HEK293T (cell line): Measurements from ENCODE around the gene FABP6.

Experiments
- CTCF ChIA-PET: fragments of 350-600 bp; formaldehyde crosslinking; extraction: SDS; loops from one replicate; lab custom pipeline; 2021; ENCODE audit warnings: antibody characterized with exemption, inconsistent platforms; lab: Yijun Ruan, JAX
- POLR2A ChIA-PET: fragments of 350-600 bp; formaldehyde crosslinking; extraction: SDS; loops from one replicate; lab custom pipeline; 2020; ENCODE audit warnings: antibody characterized with exemption, inconsistent platforms; lab: Yijun Ruan, JAX
- DNase-seq: peaks from one replicate; pipeline ENCODE4 v3.0.0; 2012; ENCODE audit warnings: mixed read lengths; ENCODE audit errors: extremely low spot score
- ARNT ChIP-seq: fragments of 450-650 bp; IDR thresholded peaks from 2 replicates; pipeline ENCODE4 v1.6.1; 2017; ENCODE audit warnings: mild to moderate bottlenecking
- BHLHE40 ChIP-seq: fragments of 450-650 bp; IDR thresholded peaks from 2 replicates; pipeline ENCODE4 v1.6.1; 2016; ENCODE audit warnings: mild to moderate bottlenecking, moderate library complexity, borderline replicate concordance
- CTBP1 ChIP-seq: fragments of 450-650 bp; IDR thresholded peaks from 2 replicates; pipeline ENCODE4 v1.6.1; 2016; ENCODE audit warnings: borderline replicate concordance
- ELF4 ChIP-seq: fragments of 450-650 bp; IDR thresholded peaks from 2 replicates; pipeline ENCODE4 v1.6.1; 2017; ENCODE audit warnings: antibody characterized with exemption
- FOXA1 ChIP-seq: fragments of 450-650 bp; IDR thresholded peaks from 2 replicates; pipeline ENCODE4 v1.6.1; 2016; ENCODE audit warnings: mild to moderate bottlenecking
- FOXK2 ChIP-seq: fragments of 450-650 bp; IDR thresholded peaks from 2 replicates; pipeline ENCODE4 v1.6.1; 2016; ENCODE audit warnings: mild to moderate bottlenecking
- FOXM1 ChIP-seq: fragments of 450-650 bp; IDR thresholded peaks from 2 replicates; pipeline ENCODE4 v1.6.1; 2017; ENCODE audit warnings: mild to moderate bottlenecking, borderline replicate concordance
- HDGF ChIP-seq: fragments of 450-650 bp; IDR thresholded peaks from 2 replicates; pipeline ENCODE4 v1.6.1; 2017; ENCODE audit warnings: antibody characterized with exemption, borderline replicate concordance
- L3MBTL2 ChIP-seq: fragments of 450-650 bp; conservative IDR thresholded peaks from 2 replicates; pipeline ENCODE4 v1.6.1; 2016; ENCODE audit warnings: mild to moderate bottlenecking
- LEF1 ChIP-seq: fragments of 450-650 bp; IDR thresholded peaks from 2 replicates; pipeline ENCODE4 v1.6.1; 2017; ENCODE audit warnings: mild to moderate bottlenecking, borderline replicate concordance
- NFRKB ChIP-seq: fragments of 450-650 bp; IDR thresholded peaks from 2 replicates; pipeline ENCODE4 v1.6.1; 2016; ENCODE audit warnings: mild to moderate bottlenecking, moderate library complexity
- PKNOX1 ChIP-seq: fragments of 450-650 bp; IDR thresholded peaks from 2 replicates; pipeline ENCODE4 v1.6.1; 2016
- SP1 ChIP-seq: fragments of 450-650 bp; IDR thresholded peaks from 2 replicates; pipeline ENCODE4 v1.6.1; 2017
- SUZ12 ChIP-seq: fragments of 450-650 bp; IDR thresholded peaks from 2 replicates; pipeline ENCODE4 v1.6.1; 2016; ENCODE audit warnings: mild to moderate bottlenecking
- TARDBP ChIP-seq: fragments of 450-650 bp; IDR thresholded peaks from 2 replicates; pipeline ENCODE4 v1.6.1; 2016
- ZNF384 ChIP-seq: fragments of 450-650 bp; IDR thresholded peaks from 2 replicates; pipeline ENCODE4 v1.6.1; 2016

Gene FABP6

GRCh38 chr5:160219356-160219755, 9.9 kb upstream of the FABP6 start:
- TF ChIP-seq FOXA1 (no peak), HDGF (no peak), BHLHE40 (no peak), PKNOX1 (no peak), NFRKB (no peak), ELF4 (no peak), FOXK2 (no peak), TARDBP (no peak), SP1 (no peak)
- ChIA-PET POLR2A (no interaction called here), CTCF (interaction anchor here (0.8 kb wide), 1 partner anchor 26 kb away, joined by 3 read pairs; no protein-coding TSS in a partner anchor)
- DNase-seq = no peak

GRCh38 chr5:160221082-160221481, 8.2 kb upstream of the FABP6 start:
- CTCF ChIA-PET = no interaction called here
- POLR2A ChIA-PET = no interaction called here
- TF ChIP-seq BHLHE40 = no peak
- TF ChIP-seq HDGF = no peak
- TF ChIP-seq ELF4 = no peak
- TF ChIP-seq ZNF384 = no peak
- TF ChIP-seq FOXM1 = no peak
- TF ChIP-seq L3MBTL2 = no peak
- TF ChIP-seq CTBP1 = no peak
- no peak for TF ChIP-seq FOXK2
- TF ChIP-seq SUZ12 = no peak
- no peak for TF ChIP-seq TARDBP
- no peak for TF ChIP-seq SP1
- no peak for TF ChIP-seq FOXA1
- TF ChIP-seq LEF1 = no peak
- no peak for DNase-seq

GRCh38 chr5:160227012-160227411, 2.3 kb upstream of the FABP6 start:
- TF ChIP-seq FOXK2 = no peak
- no peak for TF ChIP-seq TARDBP
- no peak for TF ChIP-seq PKNOX1
- TF ChIP-seq ARNT = no peak
- no peak for TF ChIP-seq ZNF384
- no peak for TF ChIP-seq L3MBTL2
- TF ChIP-seq CTBP1 = no peak
- TF ChIP-seq SP1 = no peak
- TF ChIP-seq BHLHE40 = no peak
- no peak for TF ChIP-seq FOXA1
- TF ChIP-seq NFRKB = no peak
- no peak for TF ChIP-seq LEF1
- no peak for TF ChIP-seq SUZ12
- no peak for TF ChIP-seq FOXM1
- TF ChIP-seq HDGF = no peak
- TF ChIP-seq ELF4 = no peak
- ChIA-PET CTCF (interaction anchor here (1.0 to 1.2 kb wide), 2 partner anchors 20 to 28 kb away, joined by 3 to 7 read pairs; no protein-coding TSS in a partner anchor), POLR2A (no interaction called here)
- DNase-seq = no peak

DNA sequence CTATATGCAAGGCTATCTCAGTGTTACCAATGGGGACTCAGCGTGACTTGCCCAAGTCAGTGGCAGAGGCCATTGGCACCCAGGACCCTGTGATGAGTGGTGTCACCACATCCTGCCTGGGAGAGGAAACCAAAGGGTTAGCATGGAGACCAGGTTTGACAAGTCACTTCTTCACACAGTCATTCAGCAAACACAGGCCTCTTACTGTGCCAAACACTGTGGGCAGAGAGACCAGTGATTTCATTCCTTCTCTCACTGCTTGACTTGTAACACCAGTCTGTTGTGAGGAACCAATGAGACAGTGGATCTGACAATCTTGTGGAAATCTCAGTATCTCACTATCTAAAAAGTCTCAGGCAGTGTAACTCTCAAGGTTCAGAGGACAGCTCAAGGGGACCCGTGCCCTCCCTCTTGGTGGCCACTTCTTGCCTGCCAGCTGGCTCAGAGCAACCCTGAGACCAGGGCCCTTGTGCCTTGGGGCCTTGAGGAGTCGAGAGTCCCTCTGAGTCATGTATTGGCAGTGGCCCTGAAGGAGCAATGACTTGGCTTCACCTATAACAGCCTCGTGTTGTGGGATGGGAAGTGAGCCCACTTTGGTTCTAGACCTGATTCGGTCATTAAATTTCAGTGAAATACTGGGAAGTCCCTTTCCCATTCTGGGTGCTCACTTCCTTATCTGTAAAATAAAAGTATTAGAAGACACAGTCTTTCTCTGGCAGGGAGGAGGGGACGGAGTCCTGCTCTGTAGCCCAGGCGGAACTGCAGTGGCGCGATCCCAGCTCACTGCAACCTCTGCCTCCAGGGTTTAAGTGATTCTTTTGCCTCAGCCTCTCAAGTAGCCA, 1.6 kb downstream of the FABP6 start:
- POLR2A ChIA-PET = no interaction called here
- no peak for DNase-seq
- CTCF ChIA-PET = interaction anchor here (1.6 kb wide), 1 partner anchor 8 kb away, joined by 3 read pairs; no protein-coding TSS in a partner anchor
- TF ChIP-seq SUZ12 = no peak
- no peak for TF ChIP-seq L3MBTL2
- TF ChIP-seq FOXA1 = no peak
- no peak for TF ChIP-seq PKNOX1
- TF ChIP-seq HDGF = no peak
- TF ChIP-seq ARNT = no peak
- TF ChIP-seq BHLHE40 = no peak
- TF ChIP-seq FOXK2 = no peak
- TF ChIP-seq NFRKB = no peak
- no peak for TF ChIP-seq FOXM1
- no peak for TF ChIP-seq ELF4
- TF ChIP-seq TARDBP = no peak

DNA sequence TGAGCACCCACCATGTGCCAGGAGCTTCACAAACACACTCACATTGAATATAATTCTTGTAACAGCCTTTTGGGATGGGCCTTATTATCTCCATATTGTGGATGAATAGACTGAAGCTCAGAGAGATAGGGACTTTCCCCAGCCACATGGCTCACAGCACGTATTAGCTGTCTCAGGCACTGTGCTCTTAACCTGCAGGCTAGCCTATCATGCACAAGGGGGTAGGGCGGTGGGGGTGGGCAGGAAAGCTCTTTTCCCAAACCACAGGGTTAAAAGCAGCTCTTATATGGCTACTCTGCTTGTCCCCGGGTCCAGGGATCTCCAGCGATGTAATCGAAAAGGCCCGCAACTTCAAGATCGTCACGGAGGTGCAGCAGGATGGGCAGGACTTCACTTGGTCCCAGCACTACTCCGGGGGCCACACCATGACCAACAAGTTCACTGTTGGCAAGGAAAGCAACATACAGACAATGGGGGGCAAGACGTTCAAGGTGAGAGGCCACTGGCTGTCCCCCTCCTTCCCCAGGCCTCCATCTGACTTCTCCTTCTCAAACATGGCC, 2.6 kb downstream of the FABP6 start:
- DNase-seq = no peak
- POLR2A ChIA-PET = no interaction called here
- TF ChIP-seq TARDBP (no peak), ARNT (no peak), BHLHE40 (no peak), L3MBTL2 (no peak), SP1 (no peak), ZNF384 (no peak), HDGF (no peak), NFRKB (no peak), ELF4 (no peak), FOXA1 (no peak), FOXK2 (no peak), FOXM1 (no peak), PKNOX1 (no peak), CTBP1 (no peak), SUZ12 (no peak), LEF1 (no peak)
- CTCF ChIA-PET = interaction anchor here (1.6 kb wide), 1 partner anchor 9 kb away, joined by 3 read pairs; no protein-coding TSS in a partner anchor
